Adrenal gland (tissue), 5 donors: ENCODE results near the gene DDO.

Source experiments
- CTCF ChIP-seq, 6 experiments: fragments of 450-650 bp in 4 of 6; fragments of 200-600 bp in 2 of 6; sonication (generic) in 1 of 6; IDR thresholded peaks; 1 replicate in 5 of 6; 2 replicates in 1 of 6; pipeline versions ENCODE4 v1.5.1 to v1.8.0; 2016 to 2021; ENCODE audit warnings: antibody characterized with exemption in 6 of 6, mild to moderate bottlenecking in 2 of 6, moderate library complexity in 1 of 6
- POLR2A ChIP-seq, 2 donors: fragments of 450-650 bp; IDR thresholded peaks; one replicate each; pipeline ENCODE4 v1.6.1; 2017; ENCODE audit warnings: antibody characterized with exemption in 2 of 2, mild to moderate bottlenecking in 2 of 2, moderate library complexity in 1 of 2
- donor health status: DM: no; HTN: no; CAD: no.

GRCh38 chr6:110358553-110359160 lies 56.7 kb downstream of the DDO start:
- no peak for TF ChIP-seq CTCF (IDR thresholded peaks at IDR 0.05)
- TF ChIP-seq POLR2A (IDR thresholded peaks at IDR 0.05): no peak
